Central memory CD4-positive, alpha-beta T cell (primary cell): ENCODE results near the gene SLC8B1.

Experiments used
- DNase-seq: peaks from one replicate; pipeline ENCODE4 v3.0.0; 2022

SLC8B1 gene

GRCh38 chr12:113292547-113292946 lies 42.4 kb downstream of the SLC8B1 start:
- DNase-seq = no peak

- no peak for DNase-seq
Observed at GRCh38 chr12:113292091-113292490, 42.8 kb downstream of the SLC8B1 start.

GRCh38 chr12:113291586-113291985 lies 43.3 kb downstream of the SLC8B1 start:
- no peak for DNase-seq

- DNase-seq = no peak
Observed at GRCh38 chr12:113290506-113290905, 44.4 kb downstream of the SLC8B1 start.

GRCh38 chr12:113289361-113289760 lies 45.5 kb downstream of the SLC8B1 start:
- DNase-seq = no peak

GRCh38 chr12:113287899-113288282 lies 47.0 kb downstream of the SLC8B1 start:
- no peak for DNase-seq

- DNase-seq = no peak
Observed at GRCh38 chr12:113287146-113287898, 47.6 kb downstream of the SLC8B1 start.

- DNase-seq = no peak
Observed at GRCh38 chr12:113286712-113287111, 48.2 kb downstream of the SLC8B1 start.

GRCh38 chr12:113285679-113286610 lies 49.0 kb downstream of the SLC8B1 start:
- DNase-seq = no peak

GRCh38 chr12:113284751-113285150 lies 50.2 kb downstream of the SLC8B1 start:
- DNase-seq = no peak

GRCh38 chr12:113278633-113279032 lies 56.3 kb downstream of the SLC8B1 start:
- DNase-seq = no peak

- DNase-seq = no peak
Observed at GRCh38 chr12:113278141-113278540, 56.8 kb downstream of the SLC8B1 start.

GRCh38 chr12:113277511-113277910 lies 57.4 kb downstream of the SLC8B1 start:
- no peak for DNase-seq

GRCh38 chr12:113276946-113277500 lies 57.9 kb downstream of the SLC8B1 start:
- DNase-seq = no peak

GRCh38 chr12:113276306-113276705 lies 58.6 kb downstream of the SLC8B1 start:
- no peak for DNase-seq

GRCh38 chr12:113274848-113275247 lies 60.1 kb downstream of the SLC8B1 start:
- DNase-seq = no peak

- DNase-seq = no peak
Observed at GRCh38 chr12:113273053-113273725, 61.7 kb downstream of the SLC8B1 start.

- no peak for DNase-seq
Observed at GRCh38 chr12:113271853-113272561, 62.9 kb downstream of the SLC8B1 start.

GRCh38 chr12:113271466-113271852 lies 63.5 kb downstream of the SLC8B1 start:
- DNase-seq = no peak

GRCh38 chr12:113270709-113271009 lies 64.2 kb downstream of the SLC8B1 start:
- no peak for DNase-seq

- no peak for DNase-seq
Observed at GRCh38 chr12:113269257-113269943, 65.5 kb downstream of the SLC8B1 start.

- DNase-seq = no peak
Observed at GRCh38 chr12:113268621-113269020, 66.3 kb downstream of the SLC8B1 start.
